Keratinocyte (primary cell): ENCODE data around the gene RAB3B.

ENCODE experiments used
- EZH2 ChIP-seq: IDR thresholded peaks from one replicate; pipeline ENCODE4 v1.6.1; 2012; ENCODE audit warnings: inconsistent platforms, mild to moderate bottlenecking, low read length, moderate library complexity
- TF ChIP-seq, protein P1 (sequence below), 3 experiments: IDR thresholded peaks in 1 of 3; conservative IDR thresholded peaks in 1 of 3; optimal IDR thresholded peaks in 1 of 3; 2 replicates in 2 of 3; 3 replicates in 1 of 3; pipeline versions ENCODE3 to v1.5.1; 2011; ENCODE audit warnings: low read length in 3 of 3, mild to moderate bottlenecking in 3 of 3, moderate library complexity in 2 of 3, control low read depth in 1 of 3, inconsistent platforms in 1 of 3; ENCODE audit not compliant: insufficient read depth in 2 of 3; ENCODE audit errors: extremely low read depth in 1 of 3

DNA sequence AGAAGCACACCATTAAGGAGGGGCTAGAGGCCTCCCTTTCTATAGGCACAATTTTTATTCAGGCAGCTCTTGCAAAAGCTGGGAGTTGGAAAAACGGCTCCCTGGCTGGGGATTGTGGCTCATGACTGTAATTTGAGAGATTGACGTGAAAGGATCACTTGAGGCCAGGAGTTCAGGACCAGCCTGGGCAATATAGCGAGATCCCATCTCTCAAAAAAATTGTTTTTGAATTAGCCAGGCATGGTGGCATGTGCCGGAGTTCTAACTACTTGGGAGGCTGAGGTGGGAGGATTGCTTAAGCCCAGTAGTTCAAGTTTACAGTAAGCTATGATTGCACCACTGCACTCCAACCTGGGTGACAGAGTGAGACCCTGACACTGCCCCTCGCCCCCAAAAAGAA is 88.0 kb downstream of the RAB3B start:
- TF ChIP-seq, protein P1, sequence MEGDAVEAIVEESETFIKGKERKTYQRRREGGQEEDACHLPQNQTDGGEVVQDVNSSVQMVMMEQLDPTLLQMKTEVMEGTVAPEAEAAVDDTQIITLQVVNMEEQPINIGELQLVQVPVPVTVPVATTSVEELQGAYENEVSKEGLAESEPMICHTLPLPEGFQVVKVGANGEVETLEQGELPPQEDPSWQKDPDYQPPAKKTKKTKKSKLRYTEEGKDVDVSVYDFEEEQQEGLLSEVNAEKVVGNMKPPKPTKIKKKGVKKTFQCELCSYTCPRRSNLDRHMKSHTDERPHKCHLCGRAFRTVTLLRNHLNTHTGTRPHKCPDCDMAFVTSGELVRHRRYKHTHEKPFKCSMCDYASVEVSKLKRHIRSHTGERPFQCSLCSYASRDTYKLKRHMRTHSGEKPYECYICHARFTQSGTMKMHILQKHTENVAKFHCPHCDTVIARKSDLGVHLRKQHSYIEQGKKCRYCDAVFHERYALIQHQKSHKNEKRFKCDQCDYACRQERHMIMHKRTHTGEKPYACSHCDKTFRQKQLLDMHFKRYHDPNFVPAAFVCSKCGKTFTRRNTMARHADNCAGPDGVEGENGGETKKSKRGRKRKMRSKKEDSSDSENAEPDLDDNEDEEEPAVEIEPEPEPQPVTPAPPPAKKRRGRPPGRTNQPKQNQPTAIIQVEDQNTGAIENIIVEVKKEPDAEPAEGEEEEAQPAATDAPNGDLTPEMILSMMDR (optimal IDR thresholded peaks at IDR 0.05 in 1 of 3, IDR thresholded peaks at IDR 0.05 in 1 of 3, conservative IDR thresholded peaks at IDR 0.05 in 1 of 3; ENCODE audit: extremely low read depth in 1 of 3, insufficient read depth in 2 of 3, low read length in 3 of 3) = no peak
- no peak for TF ChIP-seq EZH2
